Measurements from ENCODE around the gene HSD11B2.

DNA sequence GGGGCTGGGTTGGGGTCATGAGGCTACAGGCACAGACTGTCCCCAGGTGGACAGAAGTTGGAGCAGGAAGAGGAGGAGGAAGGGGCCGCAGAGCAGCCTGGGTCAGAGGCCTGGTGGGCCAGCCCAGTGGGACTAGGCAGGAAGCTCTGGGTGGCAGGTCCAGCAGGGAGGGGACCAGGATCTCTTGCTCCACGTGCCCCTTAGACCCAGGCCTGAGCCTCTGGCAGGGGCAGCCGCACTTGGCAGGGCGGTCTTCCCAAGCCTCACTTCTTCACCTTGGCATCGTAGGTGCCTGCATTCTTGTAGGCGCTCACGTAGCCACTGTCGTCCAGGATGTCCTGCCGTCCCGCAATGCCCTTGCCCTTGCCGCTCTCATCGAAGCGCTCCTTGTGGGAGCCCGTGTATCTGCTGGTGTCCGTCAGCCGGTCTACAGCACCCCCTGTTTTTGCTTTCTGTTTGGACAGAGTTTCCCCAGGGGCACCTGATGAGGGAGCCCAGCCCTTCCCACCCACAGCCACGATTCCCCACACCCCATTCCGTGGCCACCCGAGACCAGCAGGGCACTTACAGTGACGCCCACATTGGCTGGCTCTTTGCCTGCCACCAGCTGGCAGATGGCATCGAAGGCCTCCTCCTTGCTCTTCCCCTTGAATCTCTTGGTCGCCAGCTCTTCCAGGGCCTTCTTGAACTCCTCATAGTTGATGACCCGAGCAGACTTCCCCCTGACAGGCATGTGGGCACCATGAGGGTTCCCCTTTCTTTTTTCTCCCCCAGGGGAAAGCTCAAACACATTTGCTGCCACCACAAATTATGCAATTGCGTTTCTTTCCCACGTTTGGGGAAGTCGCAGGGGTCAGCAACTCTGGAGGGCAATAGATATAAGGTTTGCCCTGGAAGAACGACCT, 40.8 kb upstream of the HSD11B2 start:
- TF ChIP-seq CTCF (IDR thresholded peaks at IDR 0.05; ENCODE audit: low read length) (no peak), EZH2 (IDR thresholded peaks at IDR 0.05; ENCODE audit: borderline replicate concordance, low read length) (no peak)
